Esophagus muscularis mucosa (tissue), 4 donors: ENCODE data around the gene TUBAL3.
A peak's percentile ranks its signal among the peaks of the same experiment; 100 is the strongest.

Experiments used
- CTCF ChIP-seq, 3 experiments: fragments of 200-600 bp in 2 of 3; fragments of 450-650 bp in 1 of 3; sonication (generic) in 2 of 3; IDR thresholded peaks; one replicate each; pipeline ENCODE4 v1.5.1; 2017 to 2019; ENCODE audit warnings: antibody characterized with exemption in 3 of 3, mild to moderate bottlenecking in 2 of 3, moderate library complexity in 1 of 3
- EP300 ChIP-seq: sonication (generic); formaldehyde crosslinking; IDR thresholded peaks from one replicate; pipeline ENCODE4 v1.6.1; 2017; ENCODE audit warnings: antibody characterized with exemption
- POLR2A ChIP-seq: fragments of 450-650 bp; IDR thresholded peaks from one replicate; pipeline ENCODE4 v1.6.1; 2017; ENCODE audit warnings: antibody characterized with exemption, moderate library complexity, mild to moderate bottlenecking, low read depth
- POLR2AphosphoS5 ChIP-seq, 2 donors: sonication (generic); formaldehyde crosslinking; IDR thresholded peaks; one replicate each; pipeline ENCODE4 v1.6.1; 2017; ENCODE audit warnings: antibody characterized with exemption in 2 of 2

GRCh38 chr10:5404208-5405041 is at the start of gene TUBAL3:
- TF ChIP-seq EP300 (no peak), CTCF (IDR thresholded peaks at IDR 0.05) (no peak), POLR2AphosphoS5 (IDR thresholded peaks at IDR 0.05) (peak in 1 of 2 donors; percentile 22), POLR2A (no peak)
